ENCODE data around the gene PCBD2. TPM values are rescaled to one million over a fixed set of nuclear protein-coding genes. Genes with fewer than 3 reads are reported as not detected.

The PCBD2 gene
- total and polyA plus RNA-seq, 2 experiments from 2014 or later, result 8.7 to 16.0 TPM

GRCh38 chr5:134935711-134936602, 31.0 kb downstream of the PCBD2 start (continued):
- TF ChIP-seq, protein P1, sequence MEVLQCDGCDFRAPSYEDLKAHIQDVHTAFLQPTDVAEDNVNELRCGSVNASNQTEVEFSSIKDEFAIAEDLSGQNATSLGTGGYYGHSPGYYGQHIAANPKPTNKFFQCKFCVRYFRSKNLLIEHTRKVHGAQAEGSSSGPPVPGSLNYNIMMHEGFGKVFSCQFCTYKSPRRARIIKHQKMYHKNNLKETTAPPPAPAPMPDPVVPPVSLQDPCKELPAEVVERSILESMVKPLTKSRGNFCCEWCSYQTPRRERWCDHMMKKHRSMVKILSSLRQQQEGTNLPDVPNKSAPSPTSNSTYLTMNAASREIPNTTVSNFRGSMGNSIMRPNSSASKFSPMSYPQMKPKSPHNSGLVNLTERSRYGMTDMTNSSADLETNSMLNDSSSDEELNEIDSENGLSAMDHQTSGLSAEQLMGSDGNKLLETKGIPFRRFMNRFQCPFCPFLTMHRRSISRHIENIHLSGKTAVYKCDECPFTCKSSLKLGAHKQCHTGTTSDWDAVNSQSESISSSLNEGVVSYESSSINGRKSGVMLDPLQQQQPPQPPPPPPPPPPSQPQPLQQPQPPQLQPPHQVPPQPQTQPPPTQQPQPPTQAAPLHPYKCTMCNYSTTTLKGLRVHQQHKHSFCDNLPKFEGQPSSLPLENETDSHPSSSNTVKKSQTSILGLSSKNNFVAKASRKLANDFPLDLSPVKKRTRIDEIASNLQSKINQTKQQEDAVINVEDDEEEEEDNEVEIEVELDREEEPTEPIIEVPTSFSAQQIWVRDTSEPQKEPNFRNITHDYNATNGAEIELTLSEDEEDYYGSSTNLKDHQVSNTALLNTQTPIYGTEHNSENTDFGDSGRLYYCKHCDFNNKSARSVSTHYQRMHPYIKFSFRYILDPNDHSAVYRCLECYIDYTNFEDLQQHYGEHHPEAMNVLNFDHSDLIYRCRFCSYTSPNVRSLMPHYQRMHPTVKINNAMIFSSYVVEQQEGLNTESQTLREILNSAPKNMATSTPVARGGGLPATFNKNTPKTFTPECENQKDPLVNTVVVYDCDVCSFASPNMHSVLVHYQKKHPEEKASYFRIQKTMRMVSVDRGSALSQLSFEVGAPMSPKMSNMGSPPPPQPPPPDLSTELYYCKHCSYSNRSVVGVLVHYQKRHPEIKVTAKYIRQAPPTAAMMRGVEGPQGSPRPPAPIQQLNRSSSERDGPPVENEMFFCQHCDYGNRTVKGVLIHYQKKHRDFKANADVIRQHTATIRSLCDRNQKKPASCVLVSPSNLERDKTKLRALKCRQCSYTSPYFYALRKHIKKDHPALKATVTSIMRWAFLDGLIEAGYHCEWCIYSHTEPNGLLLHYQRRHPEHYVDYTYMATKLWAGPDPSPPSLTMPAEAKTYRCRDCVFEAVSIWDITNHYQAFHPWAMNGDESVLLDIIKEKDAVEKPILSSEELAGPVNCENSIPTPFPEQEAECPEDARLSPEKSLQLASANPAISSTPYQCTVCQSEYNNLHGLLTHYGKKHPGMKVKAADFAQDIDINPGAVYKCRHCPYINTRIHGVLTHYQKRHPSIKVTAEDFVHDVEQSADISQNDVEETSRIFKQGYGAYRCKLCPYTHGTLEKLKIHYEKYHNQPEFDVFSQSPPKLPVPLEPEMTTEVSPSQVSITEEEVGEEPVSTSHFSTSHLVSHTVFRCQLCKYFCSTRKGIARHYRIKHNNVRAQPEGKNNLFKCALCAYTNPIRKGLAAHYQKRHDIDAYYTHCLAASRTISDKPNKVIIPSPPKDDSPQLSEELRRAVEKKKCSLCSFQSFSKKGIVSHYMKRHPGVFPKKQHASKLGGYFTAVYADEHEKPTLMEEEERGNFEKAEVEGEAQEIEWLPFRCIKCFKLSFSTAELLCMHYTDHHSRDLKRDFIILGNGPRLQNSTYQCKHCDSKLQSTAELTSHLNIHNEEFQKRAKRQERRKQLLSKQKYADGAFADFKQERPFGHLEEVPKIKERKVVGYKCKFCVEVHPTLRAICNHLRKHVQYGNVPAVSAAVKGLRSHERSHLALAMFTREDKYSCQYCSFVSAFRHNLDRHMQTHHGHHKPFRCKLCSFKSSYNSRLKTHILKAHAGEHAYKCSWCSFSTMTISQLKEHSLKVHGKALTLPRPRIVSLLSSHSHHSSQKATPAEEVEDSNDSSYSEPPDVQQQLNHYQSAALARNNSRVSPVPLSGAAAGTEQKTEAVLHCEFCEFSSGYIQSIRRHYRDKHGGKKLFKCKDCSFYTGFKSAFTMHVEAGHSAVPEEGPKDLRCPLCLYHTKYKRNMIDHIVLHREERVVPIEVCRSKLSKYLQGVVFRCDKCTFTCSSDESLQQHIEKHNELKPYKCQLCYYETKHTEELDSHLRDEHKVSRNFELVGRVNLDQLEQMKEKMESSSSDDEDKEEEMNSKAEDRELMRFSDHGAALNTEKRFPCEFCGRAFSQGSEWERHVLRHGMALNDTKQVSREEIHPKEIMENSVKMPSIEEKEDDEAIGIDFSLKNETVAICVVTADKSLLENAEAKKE (CRISPR knock-in tag; IDR thresholded peaks at IDR 0.05), result no peak
- TF ChIP-seq, protein P2, sequence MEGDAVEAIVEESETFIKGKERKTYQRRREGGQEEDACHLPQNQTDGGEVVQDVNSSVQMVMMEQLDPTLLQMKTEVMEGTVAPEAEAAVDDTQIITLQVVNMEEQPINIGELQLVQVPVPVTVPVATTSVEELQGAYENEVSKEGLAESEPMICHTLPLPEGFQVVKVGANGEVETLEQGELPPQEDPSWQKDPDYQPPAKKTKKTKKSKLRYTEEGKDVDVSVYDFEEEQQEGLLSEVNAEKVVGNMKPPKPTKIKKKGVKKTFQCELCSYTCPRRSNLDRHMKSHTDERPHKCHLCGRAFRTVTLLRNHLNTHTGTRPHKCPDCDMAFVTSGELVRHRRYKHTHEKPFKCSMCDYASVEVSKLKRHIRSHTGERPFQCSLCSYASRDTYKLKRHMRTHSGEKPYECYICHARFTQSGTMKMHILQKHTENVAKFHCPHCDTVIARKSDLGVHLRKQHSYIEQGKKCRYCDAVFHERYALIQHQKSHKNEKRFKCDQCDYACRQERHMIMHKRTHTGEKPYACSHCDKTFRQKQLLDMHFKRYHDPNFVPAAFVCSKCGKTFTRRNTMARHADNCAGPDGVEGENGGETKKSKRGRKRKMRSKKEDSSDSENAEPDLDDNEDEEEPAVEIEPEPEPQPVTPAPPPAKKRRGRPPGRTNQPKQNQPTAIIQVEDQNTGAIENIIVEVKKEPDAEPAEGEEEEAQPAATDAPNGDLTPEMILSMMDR (conservative IDR thresholded peaks at IDR 0.05; ENCODE audit: low read depth in 2 of 2), result no peak
- TF ChIP-seq EZH2 (IDR thresholded peaks at IDR 0.05; ENCODE audit: low read depth, unreplicated experiment), result no peak

GRCh38 chr5:134937526-134937925, 32.6 kb downstream of the PCBD2 start:
- Mint-ChIP-seq H3K36me3 (ENCODE audit: low read depth) (peaks cover 14% of the 10 kb centered on the region; the same call in 2 of the 3 replicates), H3K4me3 (no peak overlapping the region), H3K4me1 (peaks cover 4% of the 10 kb centered on the region; the same call in 2 of the 3 replicates), H3K27me3 (ENCODE audit: insufficient read depth, low read depth, poor library complexity) (no peaks in the 10 kb centered on the region), H3K9me3 (no peaks in the 10 kb centered on the region), H3K27ac (no peak overlapping the region)
- H3K27me3 ChIP-seq (ENCODE audit: insufficient read depth), result no peaks in the 10 kb centered on the region
- H3K79me2 ChIP-seq (replicated peaks; ENCODE audit: insufficient read depth), result no peaks in the 10 kb centered on the region
- no peaks in the 10 kb centered on the region for H3K9me2 ChIP-seq (ENCODE audit: insufficient read depth)
- TF ChIP-seq, protein P3, sequence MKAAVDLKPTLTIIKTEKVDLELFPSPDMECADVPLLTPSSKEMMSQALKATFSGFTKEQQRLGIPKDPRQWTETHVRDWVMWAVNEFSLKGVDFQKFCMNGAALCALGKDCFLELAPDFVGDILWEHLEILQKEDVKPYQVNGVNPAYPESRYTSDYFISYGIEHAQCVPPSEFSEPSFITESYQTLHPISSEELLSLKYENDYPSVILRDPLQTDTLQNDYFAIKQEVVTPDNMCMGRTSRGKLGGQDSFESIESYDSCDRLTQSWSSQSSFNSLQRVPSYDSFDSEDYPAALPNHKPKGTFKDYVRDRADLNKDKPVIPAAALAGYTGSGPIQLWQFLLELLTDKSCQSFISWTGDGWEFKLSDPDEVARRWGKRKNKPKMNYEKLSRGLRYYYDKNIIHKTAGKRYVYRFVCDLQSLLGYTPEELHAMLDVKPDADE (IDR thresholded peaks at IDR 0.05), result no peak
- no peak for TF ChIP-seq EZH2 (IDR thresholded peaks at IDR 0.05; ENCODE audit: low read depth, unreplicated experiment)
- no peak overlapping the region for H3K4me2 ChIP-seq
- H3K4me3 ChIP-seq, result no peak overlapping the region
- no peak overlapping the region for H3K27ac ChIP-seq (ENCODE audit: low read depth)
- H3K4me1 ChIP-seq (ENCODE audit: insufficient read depth), result no peaks in the 10 kb centered on the region
- no peak for ATAC-seq
- H4K20me1 ChIP-seq (replicated peaks; ENCODE audit: insufficient read depth), result no peaks in the 10 kb centered on the region
- DNase-seq (ENCODE audit: low spot score), result no peak
- no peak overlapping the region for H2AFZ ChIP-seq
- 0 out of 2 replicates have a peak, but pooled peaks cover 3% of the 10 kb centered on the region for H3K36me3 ChIP-seq (ENCODE audit: insufficient read depth)
- no peaks in the 10 kb centered on the region for H3F3A ChIP-seq (replicated peaks; ENCODE audit: low read depth)

All from GM23338 (cell line).